Gastroesophageal sphincter (tissue), 4 donors: ENCODE results near the gene ATRIP. TPM values are rescaled to one million over a fixed set of nuclear protein-coding genes. Genes with fewer than 3 reads are reported as not detected.

Experiments
- ATAC-seq: fragments of 150-250 bp; one replicate; pipeline ENCODE4 v1.9.1; 2016; ENCODE audit warnings: mild to moderate bottlenecking, moderate library complexity
- H3K27ac ChIP-seq, 4 donors: fragments of 200-600 bp; sonication (generic) in 3 of 4; 1 replicate in 3 of 4; 2 replicates in 1 of 4; pipeline ENCODE4 v1.5.1; 2016 to 2019
- H3K27me3 ChIP-seq: fragments of 200-600 bp; sonication (generic); one replicate; pipeline ENCODE4 v1.5.1; 2019
- H3K36me3 ChIP-seq, 2 donors: fragments of 200-600 bp; sonication (generic); one replicate each; pipeline ENCODE4 v1.5.1; 2019; ENCODE audit warnings: control low read depth in 1 of 2
- H3K4me1 ChIP-seq, 3 donors: fragments of 200-600 bp; sonication (generic); 1 replicate in 2 of 3; 2 replicates in 1 of 3; pipeline ENCODE4 v1.5.1; 2016 to 2019; ENCODE audit warnings: control low read depth in 2 of 3
- H3K4me3 ChIP-seq, 2 donors: fragments of 200-600 bp; sonication (generic); one replicate each; pipeline ENCODE4 v1.5.1; 2019; ENCODE audit warnings: mild to moderate bottlenecking in 1 of 2, moderate library complexity in 1 of 2
- H3K9me3 ChIP-seq, 3 donors: fragments of 200-600 bp; sonication (generic); one replicate each; pipeline ENCODE4 v1.5.1; 2017 to 2019; ENCODE audit warnings: control low read depth in 2 of 3
- CTCF ChIP-seq, 4 experiments: fragments of 200-600 bp in 2 of 4; fragments of 450-650 bp in 2 of 4; sonication (generic) in 1 of 4; IDR thresholded peaks; one replicate each; pipeline ENCODE4 v1.5.1; 2017 to 2019; ENCODE audit warnings: antibody characterized with exemption in 4 of 4, mild to moderate bottlenecking in 2 of 4, moderate library complexity in 2 of 4
- EP300 ChIP-seq: sonication (generic); formaldehyde crosslinking; IDR thresholded peaks from one replicate; pipeline ENCODE4 v1.6.1; 2017; ENCODE audit warnings: antibody characterized with exemption, mild to moderate bottlenecking
- POLR2A ChIP-seq, 2 donors: fragments of 450-650 bp; IDR thresholded peaks; one replicate each; pipeline ENCODE4 v1.6.1; 2017; ENCODE audit warnings: antibody characterized with exemption in 2 of 2, mild to moderate bottlenecking in 2 of 2, moderate library complexity in 1 of 2
- POLR2AphosphoS5 ChIP-seq: sonication (generic); formaldehyde crosslinking; IDR thresholded peaks from one replicate; pipeline ENCODE4 v1.6.1; 2017; ENCODE audit warnings: antibody characterized with exemption
- WGBS, 2 donors: methylation state at CpG; one replicate each; pipeline ENCODE4 v1.1.5; 2018; ENCODE audit warnings: low coverage in 1 of 2; 5-methylcytosine and 5-hydroxymethylcytosine counted together
- total RNA-seq, 4 donors: library from RNA; depleted of rRNA; stranded (reverse); fragments of >200 nt; gene quantifications; one replicate each; pipeline ENCODE4 v1.1.0, GENCODE V29; 2016

The ATRIP gene
- total RNA-seq, 4 donors from 2014 or later, result 3.0 to 6.8 (median 5.2) TPM

GRCh38 chr3:48429317-48429959 is 17.1 kb upstream of the ATRIP start:
- H3K4me1 ChIP-seq, result peaks cover 5 to 78% (median 48%) of the 10 kb centered on the region in 3 donors
- peak overlapping the region; percentile 74 to 97 for H3K4me3 ChIP-seq
- peak; percentile 63 for ATAC-seq

GRCh38 chr3:48429960-48430707 is 16.4 kb upstream of the ATRIP start, which contains the start of gene PLXNB1:
Gene PLXNB1, minus strand, starts transcription at chr3:48430086. Its CDS starts 5,475 bp downstream, at chr3:48424611.
- peak; percentile 64 for ATAC-seq
- peaks cover 6 to 78% (median 47%) of the 10 kb centered on the region in 3 donors for H3K4me1 ChIP-seq
- peak within 1 kb of the TSS; percentile 74 to 97 for H3K4me3 ChIP-seq
- peaks cover 0 to 13% of the 10 kb centered on the region in 2 donors for H3K36me3 ChIP-seq
- H3K9me3 ChIP-seq, result no peaks in the 10 kb centered on the region
- TF ChIP-seq POLR2A (IDR thresholded peaks at IDR 0.05), result peak in 1 of 2 donors; percentile 33
- no peak for TF ChIP-seq EP300
- TF ChIP-seq CTCF (IDR thresholded peaks at IDR 0.05), result no peak
- TF ChIP-seq POLR2AphosphoS5, result peak; percentile 39
- H3K27ac ChIP-seq, result peak within 1 kb of the TSS; percentile 88 to 99 (median 97)
- 14% methylated on average over 8 of the region's 15 CpGs; no CpG with 5 or more reads in 1 of the 2 donors for WGBS, 2 donors
- no peaks in the 10 kb centered on the region for H3K27me3 ChIP-seq

More at GRCh38 chr3:48429317-48429959, 17.1 kb upstream of the ATRIP start:
- peak overlapping the region; percentile 88 to 99 (median 97) for H3K27ac ChIP-seq
- TF ChIP-seq POLR2AphosphoS5 (no peak), EP300 (no peak), POLR2A (IDR thresholded peaks at IDR 0.05) (peak in 1 of 2 donors; percentile 59), CTCF (IDR thresholded peaks at IDR 0.05) (no peak)
- H3K9me3 ChIP-seq, result no peaks in the 10 kb centered on the region
- peaks cover 0 to 13% of the 10 kb centered on the region in 2 donors for H3K36me3 ChIP-seq
- WGBS, 2 donors, result 0% methylated on average over 2 of the region's 86 CpGs; no CpG with 5 or more reads in 1 of the 2 donors
- no peaks in the 10 kb centered on the region for H3K27me3 ChIP-seq

- Histone ChIP-seq H3K27ac (peak overlapping the region; percentile 88 to 99 (median 97)), H3K9me3 (no peaks in the 10 kb centered on the region), H3K4me3 (no peak overlapping the region), H3K36me3 (peaks cover 0 to 13% of the 10 kb centered on the region in 2 donors), H3K4me1 (peaks cover 6 to 78% (median 42%) of the 10 kb centered on the region in 3 donors), H3K27me3 (no peaks in the 10 kb centered on the region)
- ATAC-seq, result no peak
- TF ChIP-seq POLR2AphosphoS5 (no peak), CTCF (IDR thresholded peaks at IDR 0.05) (no peak), EP300 (no peak), POLR2A (IDR thresholded peaks at IDR 0.05) (no peak)
- WGBS, 2 donors, result 78% methylated on average over 1 of the region's 1 CpG; no CpG with 5 or more reads in 1 of the 2 donors
These were observed 15.8 kb upstream of the ATRIP start for GRCh38 chr3:48430708-48431101.

GRCh38 chr3:48431224-48432029 is 15.1 kb upstream of the ATRIP start:
- H3K27ac ChIP-seq, result peak overlapping the region; percentile 88 to 99 (median 97)
- WGBS, 2 donors, result 69% methylated on average over 5 of the region's 8 CpGs; no CpG with 5 or more reads in 1 of the 2 donors
- H3K36me3 ChIP-seq, result peaks cover 0 to 13% of the 10 kb centered on the region in 2 donors
- TF ChIP-seq CTCF (IDR thresholded peaks at IDR 0.05) (no peak), POLR2AphosphoS5 (no peak), EP300 (no peak), POLR2A (IDR thresholded peaks at IDR 0.05) (no peak)
- H3K4me1 ChIP-seq, result peaks cover 6 to 78% (median 35%) of the 10 kb centered on the region in 3 donors
- no peaks in the 10 kb centered on the region for H3K27me3 ChIP-seq
- H3K9me3 ChIP-seq, result no peaks in the 10 kb centered on the region
- H3K4me3 ChIP-seq, result no peak overlapping the region
- no peak for ATAC-seq
